Endothelial cell (in vitro differentiated cells): ENCODE data around the gene SH3GL2. TPM values are rescaled to one million over a fixed set of nuclear protein-coding genes. Genes with fewer than 3 reads are reported as not detected.

ENCODE experiments used
- DNase-seq: peaks from one replicate; pipeline ENCODE4 v3.0.0; 2021; ENCODE audit warnings: low spot score
- H3K27ac Mint-ChIP-seq: one replicate; pipeline ENCODE4 v1.8.0; 2021; ENCODE audit warnings: mixed read lengths, inconsistent platforms; ENCODE audit not compliant: unreplicated experiment
- H3K27me3 Mint-ChIP-seq: one replicate; pipeline ENCODE4 v1.8.0; 2021; ENCODE audit warnings: mild to moderate bottlenecking, moderate library complexity, mixed read lengths, inconsistent platforms; ENCODE audit not compliant: unreplicated experiment
- H3K36me3 Mint-ChIP-seq: one replicate; pipeline ENCODE4 v1.8.0; 2021; ENCODE audit warnings: mild to moderate bottlenecking, low read depth, mixed read lengths, inconsistent platforms; ENCODE audit not compliant: unreplicated experiment
- H3K4me1 Mint-ChIP-seq: one replicate; pipeline ENCODE4 v1.8.0; 2021; ENCODE audit warnings: mild to moderate bottlenecking, mixed read lengths, inconsistent platforms; ENCODE audit not compliant: unreplicated experiment
- H3K4me3 Mint-ChIP-seq: one replicate; pipeline ENCODE4 v1.8.0; 2021; ENCODE audit warnings: mild to moderate bottlenecking, mixed read lengths, inconsistent platforms; ENCODE audit not compliant: unreplicated experiment
- H3K9me3 Mint-ChIP-seq: one replicate; pipeline ENCODE4 v1.8.0; 2021; ENCODE audit warnings: mixed read lengths, inconsistent platforms; ENCODE audit not compliant: unreplicated experiment
- CTCF ChIP-seq: fragments of 200-600 bp; sonication (generic); IDR thresholded peaks from one replicate; pipeline ENCODE4 v1.5.0; 2021; ENCODE audit warnings: antibody characterized with exemption; ENCODE audit not compliant: unreplicated experiment
- total RNA-seq: library from RNA; stranded (reverse); fragmentation: NEBNext Ultra II Directional; extraction: Animal tissue kit (Norgen Biotek cat#: 25700); gene quantifications from one replicate; pipeline ENCODE4 v1.2.1, GENCODE V29; 2021; ENCODE audit not compliant: unreplicated experiment

SH3GL2 gene
- total RNA-seq, 1 donor from 2014 or later, result 1.6 TPM

- Mint-ChIP-seq H3K4me3 (no peak overlapping the region), H3K27ac (no peak overlapping the region), H3K36me3 (no peaks in the 10 kb centered on the region), H3K27me3 (no peaks in the 10 kb centered on the region), H3K4me1 (no peaks in the 10 kb centered on the region), H3K9me3 (no peaks in the 10 kb centered on the region)
- no peak for DNase-seq
- TF ChIP-seq CTCF, result no peak
Measured at GRCh38 chr9:17726298-17726697, 147.4 kb downstream of the SH3GL2 start.

- H3K4me1 Mint-ChIP-seq, result no peaks in the 10 kb centered on the region
- H3K9me3 Mint-ChIP-seq, result no peaks in the 10 kb centered on the region
- no peak for TF ChIP-seq CTCF
- no peaks in the 10 kb centered on the region for H3K27me3 Mint-ChIP-seq
- DNase-seq, result no peak
- H3K4me3 Mint-ChIP-seq, result no peak overlapping the region
- H3K27ac Mint-ChIP-seq, result no peak overlapping the region
- H3K36me3 Mint-ChIP-seq, result no peaks in the 10 kb centered on the region
Measured at GRCh38 chr9:17730899-17731298, 152.0 kb downstream of the SH3GL2 start.

GRCh38 chr9:17731308-17731707 lies 152.4 kb downstream of the SH3GL2 start:
- no peaks in the 10 kb centered on the region for H3K4me1 Mint-ChIP-seq
- H3K36me3 Mint-ChIP-seq, result no peaks in the 10 kb centered on the region
- H3K9me3 Mint-ChIP-seq, result no peaks in the 10 kb centered on the region
- no peak for DNase-seq
- H3K4me3 Mint-ChIP-seq, result no peak overlapping the region
- no peak for TF ChIP-seq CTCF
- no peaks in the 10 kb centered on the region for H3K27me3 Mint-ChIP-seq
- H3K27ac Mint-ChIP-seq, result no peak overlapping the region

- Mint-ChIP-seq H3K4me3 (no peak overlapping the region), H3K27me3 (no peaks in the 10 kb centered on the region), H3K36me3 (no peaks in the 10 kb centered on the region), H3K4me1 (no peaks in the 10 kb centered on the region), H3K9me3 (no peaks in the 10 kb centered on the region), H3K27ac (no peak overlapping the region)
- TF ChIP-seq CTCF, result no peak
- no peak for DNase-seq
Measured at GRCh38 chr9:17734674-17735073, 155.8 kb downstream of the SH3GL2 start.

- TF ChIP-seq CTCF, result no peak
- Mint-ChIP-seq H3K4me1 (no peaks in the 10 kb centered on the region), H3K36me3 (no peaks in the 10 kb centered on the region), H3K27me3 (no peaks in the 10 kb centered on the region), H3K9me3 (no peaks in the 10 kb centered on the region), H3K27ac (no peak overlapping the region), H3K4me3 (no peak overlapping the region)
- no peak for DNase-seq
Measured at GRCh38 chr9:17735859-17736258, 157.0 kb downstream of the SH3GL2 start.
